ENCODE results near the gene RALGPS1.

RALGPS1 gene

GRCh38 chr9:126906091-126906490, 8.5 kb upstream of the RALGPS1 start:
- no peak for DNase-seq (ENCODE audit: low read depth)

- no peak for DNase-seq (ENCODE audit: low read depth)
Measured at GRCh38 chr9:126907058-126907457, 7.5 kb upstream of the RALGPS1 start.

GRCh38 chr9:126915281-126915816, 767 bp downstream of the RALGPS1 start:
- no peak for DNase-seq (ENCODE audit: low read depth)

GRCh38 chr9:126915846-126916543, 1.4 kb downstream of the RALGPS1 start:
- no peak for DNase-seq (ENCODE audit: low read depth)

GRCh38 chr9:126916909-126917308, 2.3 kb downstream of the RALGPS1 start:
- no peak for DNase-seq (ENCODE audit: low read depth)

GRCh38 chr9:126919193-126919592, 4.6 kb downstream of the RALGPS1 start:
- no peak for DNase-seq (ENCODE audit: low read depth)

GRCh38 chr9:126925876-126926275, 11.3 kb downstream of the RALGPS1 start:
- DNase-seq (ENCODE audit: low read depth), result no peak

GRCh38 chr9:126926364-126926763, 11.8 kb downstream of the RALGPS1 start:
- DNase-seq (ENCODE audit: low read depth), result no peak

GRCh38 chr9:126927419-126927818, 12.8 kb downstream of the RALGPS1 start:
- DNase-seq (ENCODE audit: low read depth), result no peak

GRCh38 chr9:126932871-126933321, 18.3 kb downstream of the RALGPS1 start:
- DNase-seq (ENCODE audit: low read depth), result no peak

- DNase-seq (ENCODE audit: low read depth), result no peak
Measured at GRCh38 chr9:126933334-126933980, 18.9 kb downstream of the RALGPS1 start.

GRCh38 chr9:126934441-126934840, 19.9 kb downstream of the RALGPS1 start:
- no peak for DNase-seq (ENCODE audit: low read depth)

- DNase-seq (ENCODE audit: low read depth), result no peak
Measured at GRCh38 chr9:126935630-126936029, 21.0 kb downstream of the RALGPS1 start.

GRCh38 chr9:126937444-126937843, 22.9 kb downstream of the RALGPS1 start:
- DNase-seq (ENCODE audit: low read depth), result no peak

GRCh38 chr9:126938327-126938726, 23.7 kb downstream of the RALGPS1 start:
- no peak for DNase-seq (ENCODE audit: low read depth)

- no peak for DNase-seq (ENCODE audit: low read depth)
Measured at GRCh38 chr9:126939821-126940221, 25.2 kb downstream of the RALGPS1 start.

- no peak for DNase-seq (ENCODE audit: low read depth)
Measured at GRCh38 chr9:126942399-126942798, 27.8 kb downstream of the RALGPS1 start.

- no peak for DNase-seq (ENCODE audit: low read depth)
Measured at GRCh38 chr9:126945682-126946081, 31.1 kb downstream of the RALGPS1 start.

- no peak for DNase-seq (ENCODE audit: low read depth)
Measured at GRCh38 chr9:126947529-126947928, 32.9 kb downstream of the RALGPS1 start.

GRCh38 chr9:126952205-126952977, 37.8 kb downstream of the RALGPS1 start:
- DNase-seq (ENCODE audit: low read depth), result no peak

GRCh38 chr9:126953041-126953809, 38.6 kb downstream of the RALGPS1 start:
- DNase-seq (ENCODE audit: low read depth), result no peak

GRCh38 chr9:126955811-126956210, 41.2 kb downstream of the RALGPS1 start:
- no peak for DNase-seq (ENCODE audit: low read depth)

Measured in HS-27A (cell line).